Body of pancreas (tissue), 4 donors: ENCODE results near the gene SFTPA2.
"Not testable (repeated sequence)": the region's sequence is repeated elsewhere in the genome, so short reads cannot be mapped to it uniquely, and the experiment has no call there.

Experiments used
- CTCF ChIP-seq, 7 experiments: fragments of 450-650 bp in 4 of 7; fragments of 200-600 bp in 3 of 7; sonication (generic) in 3 of 7; IDR thresholded peaks; one replicate each; pipeline ENCODE4 v1.5.1; 2016 to 2019; ENCODE audit warnings: antibody characterized with exemption in 7 of 7
- POLR2A ChIP-seq, 3 donors: fragments of 450-650 bp; IDR thresholded peaks; one replicate each; pipeline ENCODE4 v1.6.1; 2016; ENCODE audit warnings: antibody characterized with exemption in 3 of 3, mild to moderate bottlenecking in 2 of 3

GRCh38 chr10:79509934-79510508 lies 50.2 kb downstream of the SFTPA2 start:
- not testable (repeated sequence) for TF ChIP-seq CTCF, POLR2A (IDR thresholded peaks at IDR 0.05)
